Suppressor macrophage (primary cell): ENCODE data around the gene PRKCE.

Experiments
- DNase-seq, 4 experiments: peaks; one replicate each; pipeline ENCODE4 v3.0.0-alpha.2; 2020 to 2022

The PRKCE gene

GRCh38 chr2:46174345-46175170, 523.1 kb downstream of the PRKCE start:
- DNase-seq = no peak

DNA sequence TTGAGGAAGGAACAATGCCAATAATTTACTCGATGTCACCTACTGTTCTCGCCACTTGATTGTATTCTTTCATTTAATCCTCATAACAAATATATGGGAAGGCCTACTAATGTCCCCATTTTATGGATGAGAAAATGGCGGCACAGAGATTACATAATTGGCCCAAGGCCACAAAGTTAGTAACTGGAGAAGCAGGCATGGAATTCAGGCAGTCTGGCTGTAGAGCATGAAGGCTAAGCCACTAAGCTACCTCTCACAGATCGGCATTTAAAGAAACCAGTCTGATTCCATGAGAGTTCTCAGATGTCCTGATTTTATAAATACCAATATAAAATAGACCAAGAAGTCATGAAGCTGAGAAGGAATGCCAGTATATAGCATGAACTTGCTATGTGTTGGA, 523.9 kb downstream of the PRKCE start:
- DNase-seq = no peak

GRCh38 chr2:46177461-46178089, 526.1 kb downstream of the PRKCE start:
- DNase-seq = peak in 1 of 4 experiments; percentile 23

- DNase-seq = peak; percentile 43 to 66 (median 50)
Observed at GRCh38 chr2:46179037-46179621, 527.7 kb downstream of the PRKCE start.

- DNase-seq = no peak
Observed at GRCh38 chr2:46180189-46180588, 528.7 kb downstream of the PRKCE start.

- no peak for DNase-seq
Observed at GRCh38 chr2:46181306-46181705, 529.8 kb downstream of the PRKCE start.

DNA sequence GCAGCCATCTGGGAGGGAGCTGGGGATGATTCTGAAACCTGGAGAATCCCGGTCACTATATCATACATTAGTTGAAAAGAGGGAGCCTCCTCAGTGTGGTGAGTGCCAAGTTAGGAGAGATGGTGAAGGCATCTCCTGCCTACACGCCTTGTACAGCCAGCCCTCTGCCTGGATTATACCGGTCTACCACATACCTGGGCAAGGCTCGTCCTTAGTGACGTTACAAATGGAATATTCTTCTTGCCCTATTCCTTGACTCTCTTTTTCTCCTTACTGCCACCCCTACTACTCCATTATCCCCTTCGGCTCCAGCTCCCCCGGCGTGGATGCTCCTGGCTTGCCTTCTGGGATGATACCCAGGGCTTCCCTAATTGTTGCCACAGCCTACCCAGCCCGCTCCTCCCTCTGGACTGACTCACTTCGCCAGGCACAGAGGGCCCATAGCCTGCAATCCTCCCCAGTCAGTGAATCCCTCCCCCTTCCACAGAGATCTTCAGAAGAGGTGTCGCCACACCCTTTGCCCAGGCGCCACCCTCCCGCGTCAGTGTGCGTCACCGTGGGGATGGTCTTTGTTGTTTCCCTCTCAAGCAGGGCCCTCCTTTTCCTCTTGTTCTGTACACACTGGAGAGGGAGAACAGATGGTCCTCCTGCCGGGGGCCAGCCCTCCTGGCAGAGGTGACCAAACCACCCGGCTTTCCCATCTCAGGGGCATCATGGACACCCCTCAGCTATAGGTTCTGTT, 530.5 kb downstream of the PRKCE start:
- no peak for DNase-seq

- no peak for DNase-seq
Observed at GRCh38 chr2:46183426-46183825, 532.0 kb downstream of the PRKCE start.

- peak in 3 of 4 experiments; percentile 18 to 52 (median 37) for DNase-seq
Observed at GRCh38 chr2:46184794-46185583, 533.5 kb downstream of the PRKCE start.

- DNase-seq = peak; percentile 22 to 63 (median 35)
Observed at GRCh38 chr2:46187112-46187618, 535.7 kb downstream of the PRKCE start.

- DNase-seq = peak in 2 of 4 experiments; percentile 19 to 38
Observed at GRCh38 chr2:46188041-46188716, 536.7 kb downstream of the PRKCE start.

DNA sequence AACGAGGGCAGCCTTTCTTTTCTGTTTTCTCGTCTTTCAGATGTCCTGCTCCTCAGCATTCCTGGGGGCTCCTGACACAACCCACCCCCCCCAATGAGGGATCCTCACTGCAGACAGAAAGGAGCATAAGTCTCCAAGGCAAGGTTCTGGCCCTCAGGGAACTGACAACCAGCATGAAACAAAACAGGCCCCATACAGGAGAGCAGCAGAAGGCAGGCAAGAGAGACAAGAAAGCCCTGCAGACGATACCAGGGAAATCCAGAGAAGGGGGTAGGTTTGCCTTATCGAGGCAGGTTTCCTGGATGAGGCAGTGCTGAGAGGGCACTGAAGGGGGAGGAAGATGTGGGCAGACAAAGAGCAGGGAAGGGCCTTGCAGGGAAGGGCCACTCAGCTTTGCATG, 541.9 kb downstream of the PRKCE start:
- DNase-seq = no peak

GRCh38 chr2:46193855-46194254, 542.4 kb downstream of the PRKCE start:
- DNase-seq = no peak

DNA sequence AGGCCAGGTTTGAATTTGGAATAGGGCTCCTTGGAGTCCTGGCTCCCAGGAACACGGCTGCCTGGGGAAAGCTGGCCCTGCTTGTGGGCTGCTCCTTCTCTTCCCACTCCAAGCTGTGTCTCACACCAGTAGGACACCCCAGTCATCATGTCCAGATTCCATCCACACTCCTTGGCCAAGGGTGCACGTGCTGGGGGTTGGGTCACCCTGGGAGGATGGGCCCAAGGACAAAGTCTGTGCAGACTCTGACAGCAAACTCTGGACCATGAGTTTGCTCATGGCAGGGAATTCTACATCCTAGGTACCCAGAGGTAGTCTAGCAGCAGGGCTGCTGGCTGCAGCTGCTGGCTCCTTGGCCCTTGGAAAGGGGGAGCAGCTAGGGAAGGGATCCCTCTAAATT, 543.4 kb downstream of the PRKCE start:
- DNase-seq = no peak

- DNase-seq = no peak
Observed at GRCh38 chr2:46195819-46196218, 544.3 kb downstream of the PRKCE start.

DNA sequence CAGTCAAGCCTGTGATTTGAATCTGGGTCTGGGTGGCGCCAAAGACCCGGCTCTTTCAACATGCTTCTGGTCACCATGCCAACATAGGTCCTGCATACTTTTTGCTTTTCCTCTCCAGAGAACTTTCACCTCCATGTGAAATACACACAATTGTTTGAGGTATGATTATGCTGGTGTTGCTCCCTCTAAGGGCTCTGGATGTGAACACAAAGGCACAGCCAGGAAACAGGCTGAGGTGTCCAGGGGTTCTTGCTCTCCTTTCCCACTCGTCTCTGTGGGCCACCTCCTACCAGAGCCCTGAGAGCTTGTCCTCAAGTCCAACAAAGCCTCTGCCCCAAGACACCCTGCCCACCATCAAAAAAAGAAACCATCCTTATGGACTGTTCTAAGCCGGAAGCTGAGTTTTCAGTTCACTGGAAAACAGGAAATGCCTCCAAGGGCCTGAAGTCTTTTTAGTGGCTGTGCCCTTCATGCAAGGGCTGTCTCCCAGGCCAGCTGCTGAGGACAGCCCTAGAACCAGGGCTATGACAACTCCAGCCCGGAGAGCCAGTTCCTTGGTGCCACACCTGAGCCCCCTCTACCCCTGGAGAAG, 545.5 kb downstream of the PRKCE start:
- DNase-seq = peak in 1 of 4 experiments; percentile 18

DNA sequence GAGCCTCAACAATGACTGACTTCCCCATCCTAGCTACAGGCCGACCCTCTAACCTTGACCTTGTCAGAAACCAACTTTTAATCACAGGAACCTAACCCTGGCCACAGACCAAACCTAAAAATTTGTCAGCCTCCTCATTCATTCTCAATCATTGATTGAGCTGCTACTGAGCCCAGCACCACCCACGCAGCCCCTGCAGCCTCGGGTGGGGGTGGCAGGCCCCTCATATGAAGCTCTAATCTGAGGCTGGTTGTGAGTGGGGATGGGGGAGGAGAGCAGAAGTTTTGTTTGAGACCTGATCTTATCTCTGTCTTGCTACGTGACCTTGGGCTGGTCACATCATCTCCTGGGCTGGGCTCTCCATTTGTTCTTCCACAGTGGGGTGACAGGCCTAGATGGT, 546.2 kb downstream of the PRKCE start:
- DNase-seq = no peak

GRCh38 chr2:46198164-46198883, 546.8 kb downstream of the PRKCE start:
- DNase-seq = no peak

GRCh38 chr2:46198966-46199365, 547.5 kb downstream of the PRKCE start:
- no peak for DNase-seq

- no peak for DNase-seq
Observed at GRCh38 chr2:46200100-46200690, 548.7 kb downstream of the PRKCE start.
